ENCODE data around the gene C5.

C5 gene

GRCh38 chr9:120936764-120937122 is 113.3 kb downstream of the C5 start:
- peak; percentile 28; the same call in 1 of the 2 replicates for TF ChIP-seq CTCF (IDR thresholded peaks at IDR 0.05)

- peak; percentile 95 for TF ChIP-seq CTCF (IDR thresholded peaks at IDR 0.05)
Observed at GRCh38 chr9:120936011-120936763, 113.9 kb downstream of the C5 start.

GRCh38 chr9:120935383-120935857 is 114.7 kb downstream of the C5 start:
- no peak for TF ChIP-seq CTCF (IDR thresholded peaks at IDR 0.05)

GRCh38 chr9:120934281-120934680 is 115.8 kb downstream of the C5 start:
- no peak for TF ChIP-seq CTCF (IDR thresholded peaks at IDR 0.05)

GRCh38 chr9:120933310-120934055 is 116.6 kb downstream of the C5 start:
- no peak for TF ChIP-seq CTCF (IDR thresholded peaks at IDR 0.05)

GRCh38 chr9:120932086-120932823 is 117.8 kb downstream of the C5 start:
- no peak for TF ChIP-seq CTCF (IDR thresholded peaks at IDR 0.05)

- no peak for TF ChIP-seq CTCF (IDR thresholded peaks at IDR 0.05)
Observed at GRCh38 chr9:120931231-120932085, 118.6 kb downstream of the C5 start.
